H1 (cell line): Measurements from ENCODE around the gene ACAP2. TPM values are rescaled to one million over a fixed set of nuclear protein-coding genes. Genes with fewer than 3 reads are reported as not detected.

Experiments
- CHD1 ChIP-seq: IDR thresholded peaks from 2 replicates; pipeline ENCODE4 v1.6.1; 2012; ENCODE audit warnings: low read depth, low read length, improper control_type of control experiment
- RNF2 ChIP-seq: fragments of 200-900, 300-1000 bp; sonication (generic); IDR thresholded peaks from 2 replicates; pipeline ENCODE4 v1.7.1; 2016; ENCODE audit warnings: borderline replicate concordance, low read depth, mild to moderate bottlenecking, antibody characterized with exemption, low read length; ENCODE audit not compliant: poor library complexity, severe bottlenecking; ENCODE audit errors: missing control alignments
- polyA plus RNA-seq, 7 experiments: library from polyadenylated mRNA; depleted of rRNA in 3 of 7; stranded (reverse) in 5 of 7; unstranded in 2 of 7; fragments of >200 nt in 5 of 7; fragments of 200-250 nt in 2 of 7; gene quantifications; 1 replicate in 5 of 7; 2 replicates in 1 of 7; 4 replicates in 1 of 7; pipeline versions ENCODE4 v1.2.1 to v1.2.3, GENCODE V29; 2011 to 2013; ENCODE audit warnings: missing spikeins in 2 of 7, mixed read lengths in 2 of 7
- total RNA-seq: library from RNA; stranded (reverse); fragmentation: NEBNext Ultra II Directional; extraction: Animal tissue kit (Norgen Biotek cat#: 25700); gene quantifications from 2 replicates; pipeline ENCODE4 v1.2.1, GENCODE V29; 2021
- TF ChIP-seq, protein P1 (sequence below): fragments of 300-600 bp; sonication (generic); IDR thresholded peaks from 2 replicates; pipeline ENCODE4 v1.7.1; 2012; ENCODE audit warnings: low read length, moderate library complexity, mild to moderate bottlenecking, inconsistent platforms; ENCODE audit not compliant: insufficient replicate concordance

Gene ACAP2
- total and polyA plus RNA-seq, 2 of the 8 experiments (the other 6 are each of a cell fraction or from before 2014, with no cell fraction given): 7.7 to 37.3 TPM

- TF ChIP-seq, protein P1, sequence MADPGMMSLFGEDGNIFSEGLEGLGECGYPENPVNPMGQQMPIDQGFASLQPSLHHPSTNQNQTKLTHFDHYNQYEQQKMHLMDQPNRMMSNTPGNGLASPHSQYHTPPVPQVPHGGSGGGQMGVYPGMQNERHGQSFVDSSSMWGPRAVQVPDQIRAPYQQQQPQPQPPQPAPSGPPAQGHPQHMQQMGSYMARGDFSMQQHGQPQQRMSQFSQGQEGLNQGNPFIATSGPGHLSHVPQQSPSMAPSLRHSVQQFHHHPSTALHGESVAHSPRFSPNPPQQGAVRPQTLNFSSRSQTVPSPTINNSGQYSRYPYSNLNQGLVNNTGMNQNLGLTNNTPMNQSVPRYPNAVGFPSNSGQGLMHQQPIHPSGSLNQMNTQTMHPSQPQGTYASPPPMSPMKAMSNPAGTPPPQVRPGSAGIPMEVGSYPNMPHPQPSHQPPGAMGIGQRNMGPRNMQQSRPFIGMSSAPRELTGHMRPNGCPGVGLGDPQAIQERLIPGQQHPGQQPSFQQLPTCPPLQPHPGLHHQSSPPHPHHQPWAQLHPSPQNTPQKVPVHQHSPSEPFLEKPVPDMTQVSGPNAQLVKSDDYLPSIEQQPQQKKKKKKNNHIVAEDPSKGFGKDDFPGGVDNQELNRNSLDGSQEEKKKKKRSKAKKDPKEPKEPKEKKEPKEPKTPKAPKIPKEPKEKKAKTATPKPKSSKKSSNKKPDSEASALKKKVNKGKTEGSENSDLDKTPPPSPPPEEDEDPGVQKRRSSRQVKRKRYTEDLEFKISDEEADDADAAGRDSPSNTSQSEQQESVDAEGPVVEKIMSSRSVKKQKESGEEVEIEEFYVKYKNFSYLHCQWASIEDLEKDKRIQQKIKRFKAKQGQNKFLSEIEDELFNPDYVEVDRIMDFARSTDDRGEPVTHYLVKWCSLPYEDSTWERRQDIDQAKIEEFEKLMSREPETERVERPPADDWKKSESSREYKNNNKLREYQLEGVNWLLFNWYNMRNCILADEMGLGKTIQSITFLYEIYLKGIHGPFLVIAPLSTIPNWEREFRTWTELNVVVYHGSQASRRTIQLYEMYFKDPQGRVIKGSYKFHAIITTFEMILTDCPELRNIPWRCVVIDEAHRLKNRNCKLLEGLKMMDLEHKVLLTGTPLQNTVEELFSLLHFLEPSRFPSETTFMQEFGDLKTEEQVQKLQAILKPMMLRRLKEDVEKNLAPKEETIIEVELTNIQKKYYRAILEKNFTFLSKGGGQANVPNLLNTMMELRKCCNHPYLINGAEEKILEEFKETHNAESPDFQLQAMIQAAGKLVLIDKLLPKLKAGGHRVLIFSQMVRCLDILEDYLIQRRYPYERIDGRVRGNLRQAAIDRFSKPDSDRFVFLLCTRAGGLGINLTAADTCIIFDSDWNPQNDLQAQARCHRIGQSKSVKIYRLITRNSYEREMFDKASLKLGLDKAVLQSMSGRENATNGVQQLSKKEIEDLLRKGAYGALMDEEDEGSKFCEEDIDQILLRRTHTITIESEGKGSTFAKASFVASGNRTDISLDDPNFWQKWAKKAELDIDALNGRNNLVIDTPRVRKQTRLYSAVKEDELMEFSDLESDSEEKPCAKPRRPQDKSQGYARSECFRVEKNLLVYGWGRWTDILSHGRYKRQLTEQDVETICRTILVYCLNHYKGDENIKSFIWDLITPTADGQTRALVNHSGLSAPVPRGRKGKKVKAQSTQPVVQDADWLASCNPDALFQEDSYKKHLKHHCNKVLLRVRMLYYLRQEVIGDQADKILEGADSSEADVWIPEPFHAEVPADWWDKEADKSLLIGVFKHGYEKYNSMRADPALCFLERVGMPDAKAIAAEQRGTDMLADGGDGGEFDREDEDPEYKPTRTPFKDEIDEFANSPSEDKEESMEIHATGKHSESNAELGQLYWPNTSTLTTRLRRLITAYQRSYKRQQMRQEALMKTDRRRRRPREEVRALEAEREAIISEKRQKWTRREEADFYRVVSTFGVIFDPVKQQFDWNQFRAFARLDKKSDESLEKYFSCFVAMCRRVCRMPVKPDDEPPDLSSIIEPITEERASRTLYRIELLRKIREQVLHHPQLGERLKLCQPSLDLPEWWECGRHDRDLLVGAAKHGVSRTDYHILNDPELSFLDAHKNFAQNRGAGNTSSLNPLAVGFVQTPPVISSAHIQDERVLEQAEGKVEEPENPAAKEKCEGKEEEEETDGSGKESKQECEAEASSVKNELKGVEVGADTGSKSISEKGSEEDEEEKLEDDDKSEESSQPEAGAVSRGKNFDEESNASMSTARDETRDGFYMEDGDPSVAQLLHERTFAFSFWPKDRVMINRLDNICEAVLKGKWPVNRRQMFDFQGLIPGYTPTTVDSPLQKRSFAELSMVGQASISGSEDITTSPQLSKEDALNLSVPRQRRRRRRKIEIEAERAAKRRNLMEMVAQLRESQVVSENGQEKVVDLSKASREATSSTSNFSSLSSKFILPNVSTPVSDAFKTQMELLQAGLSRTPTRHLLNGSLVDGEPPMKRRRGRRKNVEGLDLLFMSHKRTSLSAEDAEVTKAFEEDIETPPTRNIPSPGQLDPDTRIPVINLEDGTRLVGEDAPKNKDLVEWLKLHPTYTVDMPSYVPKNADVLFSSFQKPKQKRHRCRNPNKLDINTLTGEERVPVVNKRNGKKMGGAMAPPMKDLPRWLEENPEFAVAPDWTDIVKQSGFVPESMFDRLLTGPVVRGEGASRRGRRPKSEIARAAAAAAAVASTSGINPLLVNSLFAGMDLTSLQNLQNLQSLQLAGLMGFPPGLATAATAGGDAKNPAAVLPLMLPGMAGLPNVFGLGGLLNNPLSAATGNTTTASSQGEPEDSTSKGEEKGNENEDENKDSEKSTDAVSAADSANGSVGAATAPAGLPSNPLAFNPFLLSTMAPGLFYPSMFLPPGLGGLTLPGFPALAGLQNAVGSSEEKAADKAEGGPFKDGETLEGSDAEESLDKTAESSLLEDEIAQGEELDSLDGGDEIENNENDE: no peak
- no peak for TF ChIP-seq RNF2
- no peak for TF ChIP-seq CHD1
These were observed 40.9 kb downstream of the ACAP2 start (continued) for GRCh38 chr3:195401943-195402342.
